Caco-2 (cell line): ENCODE data around the gene IGF1. TPM values are rescaled to one million over a fixed set of nuclear protein-coding genes. Genes with fewer than 3 reads are reported as not detected.

Experiments
- BruUV-seq: library from RNA; stranded (reverse); fragments of 400-500 nt; replicated peaks from 2 replicates; lab custom pipeline; 2021; lab: Mats Ljungman, UMichigan
- CTCF ChIA-PET: fragments of 300-600 bp; sonication (Branson Sonifier 250); formaldehyde crosslinking; loops from one replicate; lab custom pipeline; 2022; ENCODE audit warnings: antibody characterized with exemption; lab: Charles Lee
- POLR2A ChIA-PET: fragments of 300-600 bp; sonication (Branson Sonifier 250); formaldehyde crosslinking; loops from one replicate; lab custom pipeline; 2022; ENCODE audit warnings: antibody characterized with exemption; lab: Charles Lee
- DNase-seq, 2 experiments: peaks; one replicate each; pipeline versions ENCODE4 v3.0.0 to v3.0.0-alpha.2; 2020 to 2022
- H3K27me3 ChIP-seq: replicated peaks from 2 replicates; pipeline ENCODE4 v1.6.0; 2011; ENCODE audit warnings: low read length; ENCODE audit not compliant: control insufficient read depth, insufficient read depth
- H3K36me3 ChIP-seq: 2 replicates; pipeline ENCODE4 v1.5.1; 2011; ENCODE audit warnings: low read length; ENCODE audit not compliant: control insufficient read depth, insufficient read depth
- H3K4me1 ChIP-seq: fragments of 250-450 bp; sonication (Bioruptor Pico); 2 replicates; pipeline ENCODE4 v1.5.1; 2020; ENCODE audit warnings: mild to moderate bottlenecking
- H3K4me3 ChIP-seq: 2 replicates; pipeline ENCODE4 v1.5.1; 2011; ENCODE audit warnings: low read depth, mild to moderate bottlenecking, control low read depth, low read length
- H3K9me3 ChIP-seq: fragments of 250-450 bp; sonication (Bioruptor Pico); 2 replicates; pipeline ENCODE4 v1.5.1; 2020; ENCODE audit warnings: mild to moderate bottlenecking, moderate library complexity
- H3K27ac Mint-ChIP-seq: one replicate; pipeline ENCODE4 v1.8.0; 2022; ENCODE audit warnings: mixed read lengths; ENCODE audit not compliant: unreplicated experiment
- H3K27me3 Mint-ChIP-seq: one replicate; pipeline ENCODE4 v1.8.0; 2022; ENCODE audit warnings: mixed read lengths; ENCODE audit not compliant: insufficient read depth, unreplicated experiment
- H3K36me3 Mint-ChIP-seq: one replicate; pipeline ENCODE4 v1.8.0; 2022; ENCODE audit warnings: mild to moderate bottlenecking, mixed read lengths; ENCODE audit not compliant: insufficient read depth, unreplicated experiment
- H3K4me1 Mint-ChIP-seq: one replicate; pipeline ENCODE4 v1.8.0; 2022; ENCODE audit warnings: low read depth, mixed read lengths; ENCODE audit not compliant: unreplicated experiment
- H3K4me3 Mint-ChIP-seq: one replicate; pipeline ENCODE4 v1.8.0; 2022; ENCODE audit warnings: mild to moderate bottlenecking, moderate library complexity, mixed read lengths; ENCODE audit not compliant: unreplicated experiment
- H3K9me3 Mint-ChIP-seq: one replicate; pipeline ENCODE4 v1.8.0; 2022; ENCODE audit warnings: mixed read lengths; ENCODE audit not compliant: unreplicated experiment
- CTCF ChIP-seq, 2 experiments: fragments of 200-600 bp in 1 of 2; IDR thresholded peaks; 1 replicate in 1 of 2; 2 replicates in 1 of 2; pipeline versions ENCODE4 v1.5.1 to v1.8.0; 2011 to 2022; ENCODE audit warnings: antibody characterized with exemption in 1 of 2, control low read depth in 1 of 2, inconsistent platforms in 1 of 2, low read depth in 1 of 2, low read length in 1 of 2, mild to moderate bottlenecking in 1 of 2, moderate library complexity in 1 of 2; ENCODE audit not compliant: insufficient read depth in 1 of 2, severe bottlenecking in 1 of 2, unreplicated experiment in 1 of 2
- intact Hi-C: fragments of 100-400 bp; cut with micrococcal nuclease; formaldehyde crosslinking; loops from one replicate; pipeline ENCODE4 v1.10.0; 2022; ENCODE audit not compliant: unreplicated experiment
- total RNA-seq: library from RNA; stranded (reverse); gene quantifications from 2 replicates; pipeline ENCODE4 v1.2.3, GENCODE V29; 2022

IGF1 gene
- total RNA-seq, 1 experiment from 2014 or later, result 2.3 TPM

- no peak for TF ChIP-seq CTCF (IDR thresholded peaks at IDR 0.05; ENCODE audit: insufficient read depth in 1 of 2, low read depth in 1 of 2, low read length in 1 of 2, severe bottlenecking in 1 of 2, unreplicated experiment in 1 of 2)
- Mint-ChIP-seq H3K36me3 (no peaks in the 10 kb centered on the region), H3K4me1 (no peaks in the 10 kb centered on the region), H3K27me3 (no peaks in the 10 kb centered on the region), H3K27ac (no peak overlapping the region), H3K9me3 (peaks cover 23% of the 10 kb centered on the region), H3K4me3 (no peak overlapping the region)
- H3K27me3 ChIP-seq, result no peaks in the 10 kb centered on the region
- POLR2A ChIA-PET, result no interaction called here
- intact Hi-C loops, result no loop called here
- no peaks in the 10 kb centered on the region for H3K9me3 ChIP-seq
- no peak overlapping the region for H3K4me3 ChIP-seq
- BruUV-seq, result no TSS peak
- no peak for DNase-seq
- CTCF ChIA-PET, result no interaction called here
- peaks cover 1% of the 10 kb centered on the region for H3K4me1 ChIP-seq
- no peaks in the 10 kb centered on the region for H3K36me3 ChIP-seq
These were observed 36.3 kb downstream of the IGF1 start for GRCh38 chr12:102444093-102444492.

- TF ChIP-seq CTCF (IDR thresholded peaks at IDR 0.05; ENCODE audit: insufficient read depth in 1 of 2, low read depth in 1 of 2, low read length in 1 of 2, severe bottlenecking in 1 of 2, unreplicated experiment in 1 of 2), result no peak
- H3K27me3 Mint-ChIP-seq, result no peaks in the 10 kb centered on the region
- H3K36me3 ChIP-seq, result no peaks in the 10 kb centered on the region
- H3K27ac Mint-ChIP-seq, result no peak overlapping the region
- H3K9me3 Mint-ChIP-seq, result peaks cover 21% of the 10 kb centered on the region
- ChIA-PET POLR2A (no interaction called here), CTCF (no interaction called here)
- no peaks in the 10 kb centered on the region for H3K36me3 Mint-ChIP-seq
- H3K4me3 Mint-ChIP-seq, result no peak overlapping the region
- peaks cover 24% of the 10 kb centered on the region for H3K4me1 ChIP-seq
- H3K4me1 Mint-ChIP-seq, result peaks cover 7% of the 10 kb centered on the region
- no peaks in the 10 kb centered on the region for H3K9me3 ChIP-seq
- DNase-seq, result no peak
- no TSS peak for BruUV-seq
- H3K27me3 ChIP-seq, result no peaks in the 10 kb centered on the region
- no peak overlapping the region for H3K4me3 ChIP-seq
- intact Hi-C loops, result no loop called here
These were observed 39.2 kb downstream of the IGF1 start for GRCh38 chr12:102441077-102441596.

DNA sequence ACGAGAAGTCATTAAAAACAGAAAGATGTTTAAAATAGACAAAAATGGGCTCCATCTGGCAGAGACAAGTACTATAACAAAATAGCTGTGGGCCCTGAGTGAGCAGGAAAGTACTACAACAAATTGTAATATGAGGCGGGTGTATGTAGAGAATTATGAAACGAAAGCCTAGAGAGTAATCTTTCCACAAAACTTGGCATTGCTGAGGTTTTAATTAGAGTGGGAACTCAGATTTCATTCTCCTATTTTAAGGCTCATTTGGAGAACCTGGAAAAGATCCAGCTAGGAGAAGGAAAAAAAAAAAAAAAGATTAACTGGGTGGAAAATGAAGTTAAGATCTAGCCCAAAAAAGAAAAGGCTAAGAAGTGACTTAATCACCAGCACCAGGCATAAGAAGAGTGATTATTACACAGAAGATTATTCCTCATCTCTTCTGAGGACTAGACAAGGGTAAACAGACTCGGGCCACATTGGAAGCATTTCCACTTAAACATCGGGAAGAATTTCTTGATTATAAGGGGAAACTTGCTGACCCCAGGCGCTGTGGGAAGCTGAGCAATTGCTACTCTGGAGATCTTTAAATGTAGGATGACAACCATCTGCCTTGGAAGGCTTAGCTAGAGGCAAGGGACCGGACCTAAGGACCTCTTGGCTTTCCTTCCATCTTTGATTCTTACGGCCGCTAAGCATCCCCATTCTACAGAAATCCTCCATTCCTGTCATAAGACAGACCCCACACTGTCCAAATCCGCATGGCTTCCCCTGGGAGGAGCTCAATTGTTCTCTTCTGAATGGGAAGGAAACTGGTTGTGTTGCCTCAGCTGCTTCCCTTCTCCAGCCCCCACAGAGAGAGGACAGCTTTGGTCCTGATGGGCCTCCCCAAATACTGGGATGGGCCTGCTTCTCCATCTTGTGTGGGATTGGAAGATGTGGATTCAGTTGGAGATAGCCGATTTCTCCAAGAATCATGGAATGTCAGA, 40.6 kb downstream of the IGF1 start:
- POLR2A ChIA-PET, result no interaction called here
- Mint-ChIP-seq H3K9me3 (peaks cover 11% of the 10 kb centered on the region), H3K27me3 (no peaks in the 10 kb centered on the region), H3K4me3 (no peak overlapping the region), H3K36me3 (no peaks in the 10 kb centered on the region), H3K27ac (no peak overlapping the region), H3K4me1 (peaks cover 11% of the 10 kb centered on the region)
- BruUV-seq, result no TSS peak
- no peaks in the 10 kb centered on the region for H3K36me3 ChIP-seq
- no peaks in the 10 kb centered on the region for H3K9me3 ChIP-seq
- DNase-seq, result no peak
- H3K27me3 ChIP-seq, result no peaks in the 10 kb centered on the region
- no peak overlapping the region for H3K4me3 ChIP-seq
- CTCF ChIA-PET, result no interaction called here
- intact Hi-C loops, result no loop called here
- H3K4me1 ChIP-seq, result peaks cover 29% of the 10 kb centered on the region
- TF ChIP-seq CTCF (IDR thresholded peaks at IDR 0.05; ENCODE audit: insufficient read depth in 1 of 2, low read depth in 1 of 2, low read length in 1 of 2, severe bottlenecking in 1 of 2, unreplicated experiment in 1 of 2), result no peak
